Ovary (tissue), 9 donors: ENCODE measurements around the gene ARHGAP18. TPM values are rescaled to one million over a fixed set of nuclear protein-coding genes. Genes with fewer than 3 reads are reported as not detected.

Source experiments
- DNase-seq, 5 donors: peaks; one replicate each; pipeline ENCODE4 v3.0.0-alpha.2; 2019 to 2020
- H3K27ac ChIP-seq, 2 donors: fragments of 200-600 bp; one replicate each; pipeline versions ENCODE4 v1.5.1 to v1.8.0; 2019 to 2022
- H3K27me3 ChIP-seq: fragments of 200-600 bp; one replicate; pipeline ENCODE4 v1.8.0; 2022
- H3K36me3 ChIP-seq: fragments of 200-600 bp; sonication (generic); one replicate; pipeline ENCODE4 v1.5.1; 2019
- H3K4me1 ChIP-seq: one replicate; pipeline ENCODE4 v1.8.1; 2013; ENCODE audit warnings: mild to moderate bottlenecking, moderate library complexity; ENCODE audit not compliant: insufficient read depth
- H3K4me3 ChIP-seq: fragments of 200-600 bp; sonication (generic); one replicate; pipeline ENCODE4 v1.5.1; 2017
- H3K9me3 ChIP-seq, 2 donors: fragments of 200-600 bp in 1 of 2; sonication (generic) in 1 of 2; one replicate each; pipeline versions ENCODE4 v1.5.1 to v1.8.1; 2013 to 2019; ENCODE audit warnings: mild to moderate bottlenecking in 1 of 2, moderate library complexity in 1 of 2
- CTCF ChIP-seq, 3 donors: fragments of 450-650 bp in 2 of 3; fragments of 200-600 bp in 1 of 3; IDR thresholded peaks; one replicate each; pipeline versions ENCODE4 v1.5.1 to v1.8.0; 2016 to 2022; ENCODE audit warnings: antibody characterized with exemption in 3 of 3, mild to moderate bottlenecking in 1 of 3
- EP300 ChIP-seq: sonication (generic); formaldehyde crosslinking; IDR thresholded peaks from one replicate; pipeline ENCODE4 v1.6.1; 2017; ENCODE audit warnings: antibody characterized with exemption
- POLR2A ChIP-seq: fragments of 450-650 bp; IDR thresholded peaks from one replicate; pipeline ENCODE4 v1.6.1; 2017; ENCODE audit warnings: antibody characterized with exemption, mild to moderate bottlenecking, moderate library complexity
- WGBS, 3 donors: extraction: QIAGEN DNeasy Blood & Tissue Kit in 1 of 3; methylation state at CpG; one replicate each; pipeline versions ENCODE4 v1.1.5 to v1.1.7; 2013 to 2017; 5-methylcytosine and 5-hydroxymethylcytosine counted together
- intact Hi-C, 4 donors: fragments of 100-400 bp; cut with DNase I; formaldehyde crosslinking; loops; one replicate each; pipeline versions ENCODE4 v1.11.0 to v1.15.1; 2022 to 2023
- polyA plus RNA-seq, 2 donors: library from polyadenylated mRNA; stranded (reverse); fragments of 200-250 nt in 1 of 2; fragments of 350-450 nt in 1 of 2; fragmentation: Illumina TruSeq in 1 of 2; extraction: RNeasy Lipid Tissue Mini Kit (QIAGEN cat#74804) in 1 of 2; gene quantifications; one replicate each; pipeline ENCODE4 v1.2.3, GENCODE V29; 2013 to 2014
- total RNA-seq, 7 donors: library from RNA; depleted of rRNA in 2 of 7; stranded (reverse); fragments of >200 nt in 2 of 7; fragmentation: NEBNext Ultra II Directional in 3 of 7; extraction: Animal tissue kit (Norgen Biotek cat#: 25700) in 3 of 7; gene quantifications; one replicate each; pipeline versions ENCODE4 v1.1.0 to v1.2.4, GENCODE V29; 2016 to 2023
- donor health status: DM: no; HTN: no; CAD: no; lungs with moderate emphysema.
- donor health status: DM: no; HTN: no; CAD: no.
- donor health status: Bipolar disorder and iron deficiency.
- donor health status: DM: yes; HTN: yes; CAD: no.
- donor health status: DM: no; HTN: no; CAD: no.
- donor health status: DM: yes; HTN: yes; CAD: no.

The ARHGAP18 gene
- total and polyA plus RNA-seq, 9 donors, result 4.4 to 35.3 (median 9.6) TPM

GRCh38 chr6:129596522-129596921 is 113.5 kb downstream of the ARHGAP18 start:
- no peaks in the 10 kb centered on the region for H3K4me1 ChIP-seq
- TF ChIP-seq CTCF (IDR thresholded peaks at IDR 0.05), result no peak
- TF ChIP-seq EP300, result no peak
- no peak for TF ChIP-seq POLR2A
- no peaks in the 10 kb centered on the region for H3K36me3 ChIP-seq
- WGBS, 3 donors, result 85 to 93% (median 88%) methylated on average over 1 of the region's 1 CpG
- DNase-seq, result no peak
- no peaks in the 10 kb centered on the region for H3K9me3 ChIP-seq
- no peak overlapping the region for H3K27ac ChIP-seq
- intact Hi-C loops, result loop anchor here in 2 of 4 donors (5.0 to 10.0 kb wide), 2 partner anchors 161 to 418 kb away; partner anchors contain the start of gene L3MBTL3 (in 1 of the 2)
- no peak overlapping the region for H3K4me3 ChIP-seq
- no peaks in the 10 kb centered on the region for H3K27me3 ChIP-seq

- 83 to 99% (median 96%) methylated on average over 3 of the region's 3 CpGs for WGBS, 3 donors
- intact Hi-C loops, result loop anchor here in 1 of 4 donors (10.0 kb wide), 1 partner anchor 422 kb away; the partner anchor contains the start of gene L3MBTL3
- Histone ChIP-seq H3K9me3 (no peaks in the 10 kb centered on the region), H3K27me3 (no peaks in the 10 kb centered on the region), H3K4me1 (no peaks in the 10 kb centered on the region), H3K27ac (no peak overlapping the region), H3K4me3 (no peak overlapping the region), H3K36me3 (no peaks in the 10 kb centered on the region)
- no peak for DNase-seq
- no peak for TF ChIP-seq EP300
- TF ChIP-seq POLR2A, result no peak
- TF ChIP-seq CTCF (IDR thresholded peaks at IDR 0.05), result no peak
Observed at GRCh38 chr6:129593233-129593564, 116.8 kb downstream of the ARHGAP18 start.

GRCh38 chr6:129592516-129593232 is 117.3 kb downstream of the ARHGAP18 start:
- no peak for DNase-seq
- TF ChIP-seq POLR2A (no peak), CTCF (IDR thresholded peaks at IDR 0.05) (no peak), EP300 (no peak)
- no peak overlapping the region for H3K27ac ChIP-seq
- WGBS, 3 donors, result 85 to 93% (median 92%) methylated on average over 6 of the region's 6 CpGs
- H3K4me1 ChIP-seq, result no peaks in the 10 kb centered on the region
- H3K4me3 ChIP-seq, result no peak overlapping the region
- no peaks in the 10 kb centered on the region for H3K36me3 ChIP-seq
- intact Hi-C loops, result loop anchor here in 1 of 4 donors (10.0 kb wide), 1 partner anchor 422 kb away; the partner anchor contains the start of gene L3MBTL3
- no peaks in the 10 kb centered on the region for H3K27me3 ChIP-seq
- no peaks in the 10 kb centered on the region for H3K9me3 ChIP-seq

- H3K27ac ChIP-seq, result no peak overlapping the region
Observed at GRCh38 chr6:129590408-129591022, 119.5 kb downstream of the ARHGAP18 start.

GRCh38 chr6:129586815-129587214 is 123.2 kb downstream of the ARHGAP18 start:
- Histone ChIP-seq H3K4me1 (no peaks in the 10 kb centered on the region), H3K9me3 (no peaks in the 10 kb centered on the region), H3K27me3 (no peaks in the 10 kb centered on the region), H3K36me3 (no peaks in the 10 kb centered on the region), H3K4me3 (no peak overlapping the region), H3K27ac (no peak overlapping the region)
- WGBS, 3 donors, result 78 to 84% (median 81%) methylated on average over 2 of the region's 2 CpGs
- intact Hi-C loops, result no loop called here
- DNase-seq, result no peak
- TF ChIP-seq EP300, result no peak
- TF ChIP-seq CTCF (IDR thresholded peaks at IDR 0.05), result no peak
- TF ChIP-seq POLR2A, result no peak

More at GRCh38 chr6:129590408-129591022, 119.5 kb downstream of the ARHGAP18 start:
- H3K4me3 ChIP-seq, result no peak overlapping the region
- 92 to 95% (median 93%) methylated on average over 4 of the region's 4 CpGs for WGBS, 3 donors
- no peaks in the 10 kb centered on the region for H3K27me3 ChIP-seq
- H3K9me3 ChIP-seq, result no peaks in the 10 kb centered on the region
- H3K36me3 ChIP-seq, result no peaks in the 10 kb centered on the region
- TF ChIP-seq POLR2A, result no peak
- no peak for DNase-seq
- intact Hi-C loops, result loop anchor here in 1 of 4 donors (10.0 kb wide), 1 partner anchor 424 kb away; the partner anchor contains the start of gene L3MBTL3
- no peaks in the 10 kb centered on the region for H3K4me1 ChIP-seq
